ENCODE measurements around the gene CD83.

Gene CD83

DNA sequence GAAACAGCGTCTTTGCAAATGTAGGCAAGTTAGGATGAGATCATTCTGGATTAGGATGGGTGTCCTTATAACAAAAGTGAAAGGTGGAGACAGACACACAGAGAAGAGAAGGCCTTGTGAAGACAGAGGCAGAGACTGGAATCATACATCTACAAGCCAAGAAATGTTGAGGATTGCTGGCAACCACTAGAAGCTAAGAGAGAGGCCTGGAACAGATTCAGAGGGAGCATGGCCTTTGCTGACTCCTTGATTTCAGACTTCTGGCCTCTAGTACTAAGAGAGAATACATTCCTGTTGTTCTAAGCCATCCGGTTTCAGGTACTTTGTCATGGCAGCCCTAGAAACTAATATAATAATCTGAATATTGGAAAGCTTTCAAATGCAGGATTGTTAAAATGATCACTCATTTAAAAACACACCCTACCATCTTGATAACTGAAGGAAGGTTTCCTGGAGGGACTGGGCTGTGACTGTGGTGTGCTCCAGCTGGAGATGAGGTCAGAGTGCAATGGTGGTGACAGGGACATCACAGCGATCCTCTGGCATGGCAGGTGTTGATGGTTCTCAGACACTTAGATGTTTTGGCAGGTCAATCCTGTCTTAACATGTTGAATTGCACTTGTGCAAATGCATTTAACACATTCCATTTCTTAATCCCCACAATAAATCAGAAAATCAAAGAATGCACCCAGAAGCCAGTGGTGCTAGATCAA lies 25.1 kb downstream of the CD83 start:
- peak overlapping the region; percentile 2 to 85 (median 45) for H3K27ac Mint-ChIP-seq
- TF ChIP-seq, protein P1, sequence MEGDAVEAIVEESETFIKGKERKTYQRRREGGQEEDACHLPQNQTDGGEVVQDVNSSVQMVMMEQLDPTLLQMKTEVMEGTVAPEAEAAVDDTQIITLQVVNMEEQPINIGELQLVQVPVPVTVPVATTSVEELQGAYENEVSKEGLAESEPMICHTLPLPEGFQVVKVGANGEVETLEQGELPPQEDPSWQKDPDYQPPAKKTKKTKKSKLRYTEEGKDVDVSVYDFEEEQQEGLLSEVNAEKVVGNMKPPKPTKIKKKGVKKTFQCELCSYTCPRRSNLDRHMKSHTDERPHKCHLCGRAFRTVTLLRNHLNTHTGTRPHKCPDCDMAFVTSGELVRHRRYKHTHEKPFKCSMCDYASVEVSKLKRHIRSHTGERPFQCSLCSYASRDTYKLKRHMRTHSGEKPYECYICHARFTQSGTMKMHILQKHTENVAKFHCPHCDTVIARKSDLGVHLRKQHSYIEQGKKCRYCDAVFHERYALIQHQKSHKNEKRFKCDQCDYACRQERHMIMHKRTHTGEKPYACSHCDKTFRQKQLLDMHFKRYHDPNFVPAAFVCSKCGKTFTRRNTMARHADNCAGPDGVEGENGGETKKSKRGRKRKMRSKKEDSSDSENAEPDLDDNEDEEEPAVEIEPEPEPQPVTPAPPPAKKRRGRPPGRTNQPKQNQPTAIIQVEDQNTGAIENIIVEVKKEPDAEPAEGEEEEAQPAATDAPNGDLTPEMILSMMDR (IDR thresholded peaks at IDR 0.05; ENCODE audit: unreplicated experiment in 3 of 3) = no peak
- H3K27me3 Mint-ChIP-seq (ENCODE audit: low read depth) = peaks cover 12% of the 10 kb centered on the region
- no peaks in the 10 kb centered on the region for H3K36me3 Mint-ChIP-seq (ENCODE audit: low read depth)
- H3K4me1 Mint-ChIP-seq = peaks cover 60% of the 10 kb centered on the region
- H3K9me3 Mint-ChIP-seq = no peaks in the 10 kb centered on the region
- H3K4me3 Mint-ChIP-seq = no peak overlapping the region

- H3K4me1 Mint-ChIP-seq = peaks cover 60% of the 10 kb centered on the region
These were observed 25.7 kb downstream of the CD83 start for GRCh38 chr6:14143305-14143704.

DNA sequence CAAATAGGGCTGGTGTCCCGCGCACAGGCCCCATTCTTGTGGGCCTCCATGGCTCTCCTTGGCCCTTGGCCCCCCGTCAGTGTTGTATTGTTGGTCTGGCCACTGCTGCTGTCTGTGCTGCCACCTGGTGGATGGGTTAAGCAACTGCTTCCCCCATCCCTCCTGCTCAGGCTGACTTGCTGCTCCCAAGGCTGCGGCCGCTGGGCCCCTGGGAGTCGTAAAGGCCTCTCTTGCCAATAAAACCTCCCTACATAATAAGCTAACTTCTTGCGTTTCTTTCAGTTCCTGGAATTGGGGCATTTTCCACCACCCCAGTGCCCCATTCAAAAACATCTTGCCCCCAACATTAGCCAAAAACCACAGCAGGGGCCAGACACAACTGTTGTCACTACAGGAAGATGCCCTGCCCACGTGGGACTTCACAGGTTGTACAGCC lies 27.1 kb downstream of the CD83 start:
- Mint-ChIP-seq H3K36me3 (ENCODE audit: low read depth) (no peaks in the 10 kb centered on the region), H3K27me3 (ENCODE audit: low read depth) (peaks cover 19% of the 10 kb centered on the region), H3K9me3 (no peaks in the 10 kb centered on the region), H3K27ac (peak overlapping the region in 2 of 3 experiments; percentile 40 to 43), H3K4me1 (peaks cover 60% of the 10 kb centered on the region), H3K4me3 (no peak overlapping the region)
- TF ChIP-seq, protein P1 (IDR thresholded peaks at IDR 0.05; ENCODE audit: unreplicated experiment in 3 of 3) = peak; percentile 79 to 87 (median 82)

More at GRCh38 chr6:14143305-14143704, 25.7 kb downstream of the CD83 start:
- Mint-ChIP-seq H3K36me3 (ENCODE audit: low read depth) (no peaks in the 10 kb centered on the region), H3K27ac (peak overlapping the region in 1 of 3 experiments; percentile 50), H3K4me3 (no peak overlapping the region), H3K9me3 (no peaks in the 10 kb centered on the region), H3K27me3 (ENCODE audit: low read depth) (peaks cover 13% of the 10 kb centered on the region)
- TF ChIP-seq, protein P1 (IDR thresholded peaks at IDR 0.05; ENCODE audit: unreplicated experiment in 3 of 3) = no peak

GRCh38 chr6:14146506-14147096 lies 29.0 kb downstream of the CD83 start:
- Mint-ChIP-seq H3K4me3 (no peak overlapping the region), H3K27me3 (ENCODE audit: low read depth) (peaks cover 25% of the 10 kb centered on the region), H3K9me3 (no peaks in the 10 kb centered on the region), H3K4me1 (peaks cover 47% of the 10 kb centered on the region), H3K27ac (peak overlapping the region in 2 of 3 experiments; percentile 10 to 82), H3K36me3 (ENCODE audit: low read depth) (no peaks in the 10 kb centered on the region)
- TF ChIP-seq, protein P1 (IDR thresholded peaks at IDR 0.05; ENCODE audit: unreplicated experiment in 3 of 3) = no peak

DNA sequence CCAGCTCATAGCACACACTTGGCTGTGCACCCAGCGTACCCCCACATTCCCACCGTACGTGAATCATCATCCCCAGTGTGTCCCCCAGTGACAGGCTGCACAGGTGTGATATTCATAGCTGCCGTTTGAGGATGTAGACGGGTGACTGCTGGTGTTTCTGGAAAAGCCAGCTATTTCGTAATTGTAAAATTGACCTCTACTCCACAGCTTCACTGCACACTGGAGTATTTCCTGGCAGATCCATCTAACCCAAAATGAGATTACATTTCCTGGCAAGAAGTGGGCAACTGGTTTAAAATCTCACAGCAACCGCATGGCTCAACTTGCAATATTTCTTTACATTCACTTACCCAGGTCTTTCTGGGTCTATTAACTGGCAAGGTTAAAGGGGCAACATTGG lies 30.3 kb downstream of the CD83 start:
- peaks cover 25% of the 10 kb centered on the region for H3K27me3 Mint-ChIP-seq (ENCODE audit: low read depth)
- TF ChIP-seq, protein P1 (IDR thresholded peaks at IDR 0.05; ENCODE audit: unreplicated experiment in 3 of 3) = no peak
- no peak overlapping the region for H3K27ac Mint-ChIP-seq
- H3K4me1 Mint-ChIP-seq = peaks cover 34% of the 10 kb centered on the region
- H3K4me3 Mint-ChIP-seq = no peak overlapping the region
- no peaks in the 10 kb centered on the region for H3K9me3 Mint-ChIP-seq
- no peaks in the 10 kb centered on the region for H3K36me3 Mint-ChIP-seq (ENCODE audit: low read depth)
